A172 (cell line): ENCODE measurements around the gene B3GALT4. TPM values are rescaled to one million over a fixed set of nuclear protein-coding genes. Genes with fewer than 3 reads are reported as not detected.
"Not testable (repeated sequence)": the region's sequence is repeated elsewhere in the genome, so short reads cannot be mapped to it uniquely, and the experiment has no call there.

Experiments
- DNase-seq: peaks from one replicate; pipeline ENCODE4 v3.0.0-alpha.2; 2015; ENCODE audit warnings: low spot score
- total RNA-seq: library from RNA; depleted of rRNA; stranded (reverse); fragments of >200 nt; shearing (Covaris generic); gene quantifications from 2 replicates; pipeline ENCODE4 v1.2.3, GENCODE V29; 2014

B3GALT4 gene
- total RNA-seq, 1 experiment from 2014 or later = 0.07 TPM

- DNase-seq = no peak
Observed at GRCh38 chr6:33272275-33273128, 4.4 kb upstream of the B3GALT4 start.

DNA sequence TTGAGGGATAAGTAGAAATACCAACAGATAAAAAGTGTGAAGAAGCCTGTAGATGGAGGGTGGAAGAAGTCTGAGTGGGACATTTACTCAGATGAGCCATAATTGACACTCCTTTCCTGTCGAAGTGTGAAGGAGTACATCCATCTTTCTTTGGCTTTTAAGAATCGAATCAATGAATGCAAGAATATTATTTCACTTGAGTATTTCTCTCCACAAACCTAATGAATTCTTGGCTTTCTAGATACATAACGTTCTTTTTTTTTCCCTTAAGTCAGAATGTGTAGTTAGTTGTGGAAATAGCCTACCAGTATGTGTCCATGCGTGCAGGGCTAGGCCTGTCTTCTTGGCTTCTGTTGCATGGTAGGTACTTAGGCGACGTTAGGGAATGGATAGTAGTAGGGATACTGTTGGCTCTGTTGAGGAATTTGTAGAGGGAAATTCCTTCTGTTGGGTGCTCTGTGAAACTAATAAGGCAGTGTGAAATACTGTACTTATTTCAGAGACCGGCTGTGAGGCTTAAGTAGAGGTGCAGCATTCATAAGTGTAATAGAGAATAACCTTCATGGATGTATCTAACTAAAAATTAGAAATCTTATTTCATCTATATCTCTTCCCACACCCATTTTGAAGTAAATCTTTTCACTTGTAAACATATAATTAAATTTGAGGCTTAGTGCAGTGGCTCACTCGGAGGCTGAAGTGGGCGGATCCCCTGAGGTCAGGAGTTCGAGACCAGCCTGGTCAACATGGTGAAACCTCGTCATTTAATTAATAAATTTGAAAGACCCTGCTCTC lies 3.6 kb upstream of the B3GALT4 start:
- DNase-seq = no peak

GRCh38 chr6:33273924-33274902 lies 2.7 kb upstream of the B3GALT4 start:
- DNase-seq = no peak

DNA sequence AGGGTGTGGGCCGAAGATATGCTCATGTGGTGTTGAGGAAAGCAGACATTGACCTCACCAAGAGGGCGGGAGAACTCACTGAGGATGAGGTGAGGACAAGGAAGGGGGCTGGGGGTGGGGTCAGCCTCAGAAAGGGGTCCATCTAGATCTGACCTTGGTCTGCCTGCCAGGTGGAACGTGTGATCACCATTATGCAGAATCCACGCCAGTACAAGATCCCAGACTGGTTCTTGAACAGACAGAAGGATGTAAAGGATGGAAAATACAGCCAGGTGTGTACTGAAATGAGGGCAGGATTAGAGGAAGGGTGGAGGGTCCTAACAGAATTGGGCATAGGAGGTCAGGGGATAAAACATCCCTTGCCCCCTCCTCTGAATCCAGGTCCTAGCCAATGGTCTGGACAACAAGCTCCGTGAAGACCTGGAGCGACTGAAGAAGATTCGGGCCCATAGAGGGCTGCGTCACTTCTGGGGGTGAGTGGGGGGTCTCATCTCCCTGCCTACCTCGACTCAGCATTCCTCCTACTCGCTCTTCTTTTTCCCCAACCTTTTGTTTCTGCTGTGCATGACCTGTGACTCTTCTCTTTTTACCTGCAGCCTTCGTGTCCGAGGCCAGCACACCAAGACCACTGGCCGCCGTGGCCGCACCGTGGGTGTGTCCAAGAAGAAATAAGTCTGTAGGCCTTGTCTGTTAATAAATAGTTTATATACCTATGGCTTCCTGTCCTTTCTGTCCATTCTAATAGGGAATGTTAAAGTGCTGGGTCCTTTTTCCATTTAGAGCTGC lies 935 bp upstream of the B3GALT4 start:
- not testable (repeated sequence) for DNase-seq

DNA sequence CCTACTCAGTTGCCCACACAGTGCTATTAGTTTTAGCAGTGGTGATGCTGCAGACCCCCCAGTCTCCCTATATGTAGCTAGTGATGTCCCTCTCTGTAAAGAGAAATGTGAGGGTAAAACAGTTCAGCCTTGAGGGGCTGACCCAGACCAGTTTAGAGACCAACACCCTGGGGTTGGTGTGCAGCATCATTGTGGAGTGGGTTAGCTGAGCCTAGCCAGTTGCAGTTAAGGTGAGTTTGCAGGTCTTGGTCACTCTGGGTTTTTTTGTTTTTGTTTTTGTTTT lies 401 bp upstream of the B3GALT4 start:
- no peak for DNase-seq

DNA sequence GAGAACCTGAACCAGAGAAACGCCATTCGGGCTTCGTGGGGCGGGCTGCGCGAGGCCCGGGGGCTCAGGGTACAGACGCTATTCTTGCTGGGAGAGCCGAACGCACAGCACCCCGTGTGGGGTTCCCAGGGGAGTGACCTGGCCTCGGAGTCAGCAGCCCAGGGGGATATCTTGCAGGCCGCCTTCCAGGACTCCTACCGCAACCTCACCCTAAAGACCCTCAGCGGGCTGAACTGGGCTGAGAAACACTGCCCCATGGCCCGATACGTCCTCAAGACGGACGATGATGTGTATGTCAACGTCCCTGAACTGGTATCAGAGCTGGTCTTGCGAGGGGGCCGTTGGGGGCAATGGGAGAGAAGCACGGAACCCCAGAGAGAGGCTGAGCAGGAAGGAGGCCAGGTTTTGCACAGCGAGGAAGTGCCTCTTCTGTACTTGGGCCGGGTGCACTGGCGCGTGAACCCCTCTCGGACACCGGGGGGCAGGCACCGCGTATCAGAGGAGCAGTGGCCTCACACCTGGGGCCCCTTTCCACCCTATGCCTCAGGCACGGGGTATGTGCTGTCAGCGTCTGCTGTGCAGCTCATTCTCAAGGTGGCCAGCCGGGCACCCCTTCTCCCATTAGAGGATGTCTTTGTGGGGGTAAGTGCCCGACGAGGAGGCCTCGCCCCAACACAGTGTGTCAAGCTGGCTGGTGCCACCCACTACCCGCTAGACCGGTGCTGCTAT lies 904 bp downstream of the B3GALT4 start:
- DNase-seq = no peak

DNA sequence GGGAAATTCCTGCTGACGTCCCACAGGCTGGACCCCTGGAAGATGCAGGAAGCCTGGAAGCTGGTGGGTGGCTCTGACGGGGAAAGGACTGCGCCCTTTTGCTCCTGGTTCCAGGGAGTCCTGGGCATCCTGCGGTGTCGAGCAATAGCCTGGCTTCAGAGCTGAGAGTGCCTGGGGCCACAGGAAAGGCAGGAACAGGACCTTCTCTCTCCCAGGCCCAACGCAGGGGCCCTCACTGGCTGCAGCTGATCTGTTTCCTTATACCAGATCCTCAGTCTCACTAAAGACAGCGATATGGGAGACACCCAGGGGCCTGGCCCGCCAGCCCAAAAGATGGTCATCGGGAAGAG lies 1.4 kb downstream of the B3GALT4 start:
- DNase-seq = no peak

GRCh38 chr6:33278810-33279209 lies 1.9 kb downstream of the B3GALT4 start:
- no peak for DNase-seq

GRCh38 chr6:33279257-33279695 lies 2.4 kb downstream of the B3GALT4 start:
- no peak for DNase-seq

DNA sequence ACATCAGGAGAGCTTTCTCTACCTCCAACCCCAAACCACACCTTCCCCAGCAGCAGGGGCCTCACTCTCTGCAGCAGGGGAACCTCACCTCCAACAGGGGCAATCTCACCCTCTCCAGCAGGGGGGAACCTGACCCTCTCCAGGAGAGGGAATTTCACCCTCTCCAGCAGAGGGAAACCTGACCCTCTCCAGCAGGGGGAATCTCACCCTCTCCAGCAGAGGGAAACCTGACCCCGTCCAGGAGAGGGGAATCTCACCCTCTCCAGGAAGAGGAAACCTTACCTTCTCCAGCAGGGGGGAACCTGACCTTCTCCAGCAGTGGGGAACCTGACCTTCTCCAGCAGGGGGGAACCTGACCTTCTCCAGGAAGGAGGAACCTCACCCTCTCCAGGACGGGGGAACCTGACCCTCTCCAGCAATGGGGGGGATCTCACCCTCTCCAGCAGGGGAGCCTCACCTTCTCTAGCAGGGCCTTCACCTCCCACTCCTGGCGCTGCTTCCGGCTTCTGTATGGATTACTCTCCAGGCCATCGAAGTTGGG lies 3.1 kb downstream of the B3GALT4 start:
- DNase-seq = peak; percentile 57

DNA sequence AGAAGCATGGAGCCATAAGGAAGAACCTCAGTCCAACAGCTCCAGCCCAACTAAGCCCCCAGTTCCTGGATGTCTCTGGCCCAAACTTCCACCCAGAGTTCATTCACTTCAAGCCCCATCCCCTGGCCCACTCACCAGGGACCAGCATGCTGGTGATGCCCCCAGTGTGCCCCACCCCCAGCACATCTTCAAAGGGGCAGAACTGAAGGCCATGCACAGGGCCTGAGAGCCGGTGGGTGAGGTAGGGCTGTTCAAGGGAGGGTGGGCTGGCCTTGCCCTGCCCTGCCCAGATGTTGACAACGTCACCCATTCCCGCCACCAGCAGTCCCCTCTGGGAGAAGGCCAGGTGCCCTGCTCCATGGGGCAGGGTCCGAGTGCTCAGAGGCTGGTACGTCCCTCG lies 3.6 kb downstream of the B3GALT4 start:
- no peak for DNase-seq

DNA sequence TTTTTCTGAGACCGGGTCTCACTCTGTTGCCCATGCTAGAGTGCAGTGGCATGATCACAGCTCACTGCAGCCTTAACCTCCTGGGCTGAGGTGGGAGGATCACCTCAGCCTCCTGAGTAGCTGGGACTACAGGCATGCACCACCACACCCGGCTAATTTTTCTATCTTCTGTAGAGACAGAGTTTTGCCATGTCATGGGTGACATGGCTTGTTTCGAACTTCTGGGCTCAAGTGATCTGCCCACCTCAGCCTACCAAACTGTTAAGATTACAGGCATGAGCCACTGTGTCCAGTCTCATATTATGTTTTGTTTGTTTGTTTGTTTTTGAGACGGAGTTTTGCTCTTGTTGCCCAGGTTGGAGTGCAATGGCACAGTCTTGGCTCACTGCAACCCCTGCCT lies 8.3 kb downstream of the B3GALT4 start:
- not testable (repeated sequence) for DNase-seq

DNA sequence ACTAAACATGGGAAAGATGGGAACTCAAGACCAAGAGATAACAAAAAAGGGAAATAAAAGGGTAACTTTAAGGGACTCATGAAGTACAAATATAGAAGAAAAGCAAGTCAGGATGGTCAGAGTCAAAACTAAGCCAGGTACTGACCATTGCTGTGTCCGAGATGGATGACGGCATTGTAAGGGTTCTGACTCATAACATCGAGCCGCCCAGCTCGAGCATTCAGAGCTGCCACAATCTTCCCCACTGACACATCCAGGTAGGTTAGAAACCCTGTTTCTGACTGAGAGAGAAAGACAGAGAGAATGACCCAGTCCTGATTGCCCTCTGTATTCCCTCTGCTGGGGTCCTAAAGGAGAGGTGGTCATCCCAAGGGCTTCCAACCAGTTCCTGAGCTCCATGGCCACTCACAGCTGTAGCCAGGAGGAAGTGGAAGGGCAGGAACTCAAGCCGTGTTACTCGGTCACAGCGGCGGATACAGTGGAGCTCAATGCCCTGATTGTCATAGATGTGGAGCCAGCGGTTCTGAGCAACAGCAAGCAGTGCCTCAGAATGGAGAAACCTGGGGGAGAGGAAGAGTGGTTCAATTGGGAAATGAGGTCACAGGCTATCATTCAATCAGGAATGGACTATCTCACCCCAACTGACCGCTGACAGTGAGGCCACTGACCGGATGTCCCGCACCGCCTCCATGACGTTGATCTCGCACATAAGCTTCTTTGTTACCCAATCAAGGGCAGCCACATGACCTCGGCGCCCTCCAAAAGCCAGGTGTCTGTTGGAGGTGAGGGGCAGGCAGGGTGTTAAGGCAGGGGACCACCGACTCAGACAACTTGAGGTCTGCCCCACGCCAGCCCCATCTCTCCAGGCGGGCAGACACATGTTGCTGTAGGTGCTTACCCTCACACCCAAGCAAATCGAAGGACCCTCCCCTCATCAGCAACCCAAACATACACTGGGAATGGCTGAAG lies 10.3 kb downstream of the B3GALT4 start:
- no peak for DNase-seq

DNA sequence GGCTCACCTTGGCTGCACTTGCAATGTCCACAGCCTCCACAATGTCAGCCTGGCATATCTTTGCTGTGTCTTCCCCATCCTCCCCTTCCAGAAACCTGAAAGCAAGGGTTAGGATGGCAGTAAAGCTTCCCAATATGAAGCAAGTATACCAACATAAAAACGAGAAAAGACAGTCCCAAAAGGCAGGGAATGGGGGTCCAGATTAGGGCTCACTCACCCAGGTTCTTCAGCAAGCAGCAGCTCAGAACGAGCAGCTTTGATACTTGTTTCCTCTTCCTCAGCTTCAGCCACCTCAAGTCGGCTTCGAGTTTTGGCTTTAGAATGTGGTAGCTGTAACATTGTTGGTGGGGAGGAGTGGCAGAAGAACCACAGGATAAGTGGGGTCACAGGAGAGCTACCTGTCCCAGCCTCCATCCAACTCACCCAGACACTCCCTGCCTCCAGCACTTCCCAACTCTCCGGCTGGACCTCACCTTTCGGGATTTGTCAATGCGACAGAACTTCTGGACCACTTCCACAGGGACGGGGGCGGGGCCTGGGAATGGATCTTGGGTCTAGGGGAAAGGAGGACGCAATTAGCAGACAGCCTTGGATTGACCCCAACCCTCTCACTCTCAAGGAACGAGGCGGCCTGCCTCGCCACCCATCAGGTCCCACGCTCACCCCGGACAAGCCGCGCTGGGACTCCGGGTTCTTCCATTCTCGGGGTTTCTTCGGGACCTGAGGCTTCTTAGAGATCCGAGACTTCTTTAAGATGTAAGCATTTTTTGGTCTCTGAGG lies 11.4 kb downstream of the B3GALT4 start:
- DNase-seq = no peak

- DNase-seq = peak; percentile 85
Observed at GRCh38 chr6:33288921-33289783, 12.2 kb downstream of the B3GALT4 start, which contains the start of the genes PFDN6 and WDR46. Gene PFDN6, plus strand, starts transcription at chr6:33289601. Its CDS starts 256 bp downstream, at chr6:33289857. Gene WDR46, minus strand, starts transcription at chr6:33289239. Its CDS starts 69 bp downstream, at chr6:33289170.

DNA sequence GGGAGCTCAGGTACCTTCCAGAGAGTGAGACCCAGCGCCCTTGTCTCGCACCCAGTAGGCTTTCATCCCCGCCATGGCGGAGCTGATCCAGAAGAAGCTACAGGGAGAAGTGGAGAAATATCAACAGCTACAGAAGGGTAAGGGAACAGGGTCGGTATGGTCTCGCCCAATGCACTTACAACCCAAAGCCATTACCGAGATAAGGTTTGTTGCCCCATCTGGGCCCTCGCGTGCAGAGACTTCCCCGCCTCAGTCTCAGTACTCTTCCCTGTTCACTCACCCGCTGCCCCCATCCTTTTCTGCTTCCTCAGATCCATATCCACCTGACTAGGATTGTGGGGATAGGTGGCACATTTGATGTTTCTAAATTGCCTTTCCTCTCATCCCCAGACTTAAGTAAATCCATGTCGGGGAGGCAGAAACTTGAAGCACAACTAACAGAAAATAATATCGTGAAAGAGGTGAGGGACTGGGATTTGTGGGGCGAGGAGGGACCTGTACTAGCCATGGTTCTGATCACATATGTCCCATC lies 12.9 kb downstream of the B3GALT4 start:
- DNase-seq = no peak

- DNase-seq = no peak
Observed at GRCh38 chr6:33290459-33290858, 13.5 kb downstream of the B3GALT4 start.
